CD14-positive monocyte (primary cell): ENCODE results near the gene COL4A4. TPM values are rescaled to one million over a fixed set of nuclear protein-coding genes. Genes with fewer than 3 reads are reported as not detected.

Experiments
- DNase-seq, 3 donors: peaks; one replicate each; pipeline ENCODE4 v3.0.0-alpha.2; 2011 to 2022
- H2AFZ ChIP-seq: 2 replicates; pipeline ENCODE4 v1.6.0; 2012; ENCODE audit warnings: mild to moderate bottlenecking, low read depth, low read length, inconsistent platforms; ENCODE audit not compliant: insufficient read depth, poor library complexity, severe bottlenecking
- H3K27ac ChIP-seq, 2 donors: 1 replicate in 1 of 2; 2 replicates in 1 of 2; pipeline ENCODE4 v1.5.1; 2012 to 2013; ENCODE audit warnings: low read length in 2 of 2, control low read depth in 1 of 2, inconsistent platforms in 1 of 2, low read depth in 1 of 2, mild to moderate bottlenecking in 1 of 2
- H3K27me3 ChIP-seq, 2 donors: one replicate each; pipeline versions ENCODE4 v1.6.0 to v1.6.1; 2011 to 2013; ENCODE audit warnings: low read length in 2 of 2; ENCODE audit not compliant: control insufficient read depth in 2 of 2, insufficient read depth in 2 of 2
- H3K36me3 ChIP-seq, 2 donors: replicated peaks in 1 of 2; 1 replicate in 1 of 2; 2 replicates in 1 of 2; pipeline versions ENCODE4 v1.5.1 to v1.6.1; 2012 to 2013; ENCODE audit warnings: low read length in 2 of 2, control low read depth in 1 of 2, inconsistent platforms in 1 of 2, mild to moderate bottlenecking in 1 of 2; ENCODE audit not compliant: insufficient read depth in 2 of 2, control insufficient read depth in 1 of 2
- H3K4me1 ChIP-seq, 2 donors: 1 replicate in 1 of 2; 2 replicates in 1 of 2; pipeline versions ENCODE4 v1.5.1 to v1.6.1; 2012 to 2013; ENCODE audit warnings: low read length in 2 of 2, control low read depth in 1 of 2, inconsistent platforms in 1 of 2, mild to moderate bottlenecking in 1 of 2, moderate library complexity in 1 of 2; ENCODE audit not compliant: insufficient read depth in 2 of 2, control insufficient read depth in 1 of 2
- H3K4me2 ChIP-seq: replicated peaks from 2 replicates; pipeline ENCODE3; 2012; ENCODE audit warnings: low read length, moderate library complexity, mild to moderate bottlenecking; ENCODE audit not compliant: poor library complexity, severe bottlenecking; ENCODE audit errors: extremely low read depth
- H3K4me3 ChIP-seq, 3 experiments: fragments of 200-600 bp in 1 of 3; sonication (generic) in 1 of 3; replicated peaks in 1 of 3; 1 replicate in 2 of 3; 2 replicates in 1 of 3; pipeline ENCODE4 v1.5.1; 2011 to 2013; ENCODE audit warnings: low read length in 3 of 3, mild to moderate bottlenecking in 3 of 3, control low read depth in 2 of 3, low read depth in 2 of 3, inconsistent platforms in 1 of 3, moderate library complexity in 1 of 3
- H3K79me2 ChIP-seq: 2 replicates; pipeline ENCODE4 v1.6.0; 2012; ENCODE audit warnings: mild to moderate bottlenecking, control low read depth, inconsistent platforms, low read length, moderate library complexity; ENCODE audit not compliant: insufficient read depth
- H3K9ac ChIP-seq: 2 replicates; pipeline ENCODE4 v1.6.0; 2017; ENCODE audit warnings: low read length, mild to moderate bottlenecking; ENCODE audit not compliant: insufficient read depth, poor library complexity, severe bottlenecking
- H3K9me3 ChIP-seq, 2 donors: replicated peaks in 1 of 2; 1 replicate in 1 of 2; 2 replicates in 1 of 2; pipeline versions ENCODE4 v1.5.1 to v1.6.1; 2012 to 2013; ENCODE audit warnings: low read length in 2 of 2, control low read depth in 1 of 2; ENCODE audit not compliant: control insufficient read depth in 1 of 2, insufficient read depth in 1 of 2
- H4K20me1 ChIP-seq: 2 replicates; pipeline ENCODE4 v1.6.0; 2012; ENCODE audit warnings: mild to moderate bottlenecking, low read length, control low read depth, moderate library complexity; ENCODE audit not compliant: insufficient read depth
- H3K27ac Mint-ChIP-seq, 7 donors: one replicate each; pipeline ENCODE4 v1.8.0; 2020; ENCODE audit warnings: mild to moderate bottlenecking in 7 of 7, mixed read lengths in 7 of 7, moderate library complexity in 6 of 7, inconsistent platforms in 2 of 7
- H3K27me3 Mint-ChIP-seq, 3 donors: one replicate each; pipeline ENCODE4 v1.8.0; 2021 to 2022; ENCODE audit warnings: low read depth in 3 of 3, mild to moderate bottlenecking in 3 of 3, mixed read lengths in 3 of 3, moderate library complexity in 3 of 3, inconsistent platforms in 1 of 3
- H3K36me3 Mint-ChIP-seq, 2 donors: one replicate each; pipeline ENCODE4 v1.8.0; 2020; ENCODE audit warnings: mixed read lengths in 2 of 2, inconsistent platforms in 1 of 2, mild to moderate bottlenecking in 1 of 2
- H3K4me1 Mint-ChIP-seq: one replicate; pipeline ENCODE4 v1.8.0; 2020; ENCODE audit warnings: mild to moderate bottlenecking, mixed read lengths
- H3K4me3 Mint-ChIP-seq, 2 donors: one replicate each; pipeline ENCODE4 v1.8.0; 2020; ENCODE audit warnings: mild to moderate bottlenecking in 2 of 2, mixed read lengths in 2 of 2, moderate library complexity in 1 of 2
- H3K9me3 Mint-ChIP-seq, 7 donors: one replicate each; pipeline ENCODE4 v1.8.0; 2020 to 2022; ENCODE audit warnings: mixed read lengths in 7 of 7, mild to moderate bottlenecking in 6 of 7, moderate library complexity in 6 of 7, inconsistent platforms in 2 of 7
- WGBS: methylation state at CpG from one replicate; pipeline ENCODE4 v1.1.5; 2013; ENCODE audit warnings: missing lambda C conversion rate; ENCODE audit not compliant: insufficient coverage; 5-methylcytosine and 5-hydroxymethylcytosine counted together
- intact Hi-C, 2 donors: fragments of 100-400 bp; cut with micrococcal nuclease; formaldehyde crosslinking; loops; one replicate each; pipeline versions ENCODE4 v1.15.0 to v1.15.1; 2023
- polyA plus RNA-seq, 3 donors: library from polyadenylated mRNA; depleted of rRNA in 1 of 3; unstranded in 2 of 3; stranded (reverse) in 1 of 3; fragments of 300-500 nt in 2 of 3; fragments of >200 nt in 1 of 3; fragmentation: Illumina TruSeq in 2 of 3; gene quantifications; 1 replicate in 2 of 3; 2 replicates in 1 of 3; pipeline ENCODE4 v1.2.3, GENCODE V29; 2012 to 2021
- TF ChIP-seq, protein P1 (sequence below): fragments of 200-600 bp; IDR thresholded peaks from one replicate; pipeline ENCODE4 v1.8.0; 2022; ENCODE audit warnings: antibody characterized with exemption, mild to moderate bottlenecking

COL4A4 gene
- polyA plus RNA-seq, 3 donors: 0.03 TPM; not detected in 2

DNA sequence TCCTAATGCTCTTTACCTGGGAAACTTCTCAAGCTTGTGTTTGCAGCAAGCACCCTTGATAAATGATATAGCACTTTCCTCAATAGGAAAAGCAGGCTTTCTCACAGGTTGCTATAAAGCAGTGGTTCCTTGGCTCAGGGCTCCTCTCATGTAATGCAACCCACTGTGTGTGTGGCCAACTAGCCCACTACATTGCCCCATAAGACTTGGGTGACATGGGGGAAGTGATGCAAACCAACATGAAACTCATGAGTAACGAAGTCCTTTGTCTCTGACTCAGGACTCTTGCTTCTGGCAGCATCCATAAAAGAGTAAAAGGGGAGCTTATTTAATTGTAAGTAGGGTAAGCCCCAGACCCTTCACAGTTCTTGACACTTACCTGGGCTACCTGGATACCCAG lies 106.9 kb downstream of the COL4A4 start:
- Mint-ChIP-seq H3K9me3 (peaks cover 0 to 5% (median 0%) of the 10 kb centered on the region in 7 donors), H3K36me3 (no peaks in the 10 kb centered on the region), H3K4me3 (no peak overlapping the region), H3K27me3 (peaks cover 2 to 10% (median 3%) of the 10 kb centered on the region in 3 donors), H3K27ac (no peak overlapping the region), H3K4me1 (no peaks in the 10 kb centered on the region)
- H3K4me2 ChIP-seq: no peak overlapping the region
- no peaks in the 10 kb centered on the region for H3K9me3 ChIP-seq
- no peak overlapping the region for H3K9ac ChIP-seq
- TF ChIP-seq, protein P1, sequence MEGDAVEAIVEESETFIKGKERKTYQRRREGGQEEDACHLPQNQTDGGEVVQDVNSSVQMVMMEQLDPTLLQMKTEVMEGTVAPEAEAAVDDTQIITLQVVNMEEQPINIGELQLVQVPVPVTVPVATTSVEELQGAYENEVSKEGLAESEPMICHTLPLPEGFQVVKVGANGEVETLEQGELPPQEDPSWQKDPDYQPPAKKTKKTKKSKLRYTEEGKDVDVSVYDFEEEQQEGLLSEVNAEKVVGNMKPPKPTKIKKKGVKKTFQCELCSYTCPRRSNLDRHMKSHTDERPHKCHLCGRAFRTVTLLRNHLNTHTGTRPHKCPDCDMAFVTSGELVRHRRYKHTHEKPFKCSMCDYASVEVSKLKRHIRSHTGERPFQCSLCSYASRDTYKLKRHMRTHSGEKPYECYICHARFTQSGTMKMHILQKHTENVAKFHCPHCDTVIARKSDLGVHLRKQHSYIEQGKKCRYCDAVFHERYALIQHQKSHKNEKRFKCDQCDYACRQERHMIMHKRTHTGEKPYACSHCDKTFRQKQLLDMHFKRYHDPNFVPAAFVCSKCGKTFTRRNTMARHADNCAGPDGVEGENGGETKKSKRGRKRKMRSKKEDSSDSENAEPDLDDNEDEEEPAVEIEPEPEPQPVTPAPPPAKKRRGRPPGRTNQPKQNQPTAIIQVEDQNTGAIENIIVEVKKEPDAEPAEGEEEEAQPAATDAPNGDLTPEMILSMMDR: no peak
- H2AFZ ChIP-seq: no peak overlapping the region
- no peak overlapping the region for H3K27ac ChIP-seq
- H3K4me1 ChIP-seq: no peaks in the 10 kb centered on the region
- WGBS: no CpG with 5 or more reads among the region's 1 CpG
- no peaks in the 10 kb centered on the region for H3K79me2 ChIP-seq
- H4K20me1 ChIP-seq: no peaks in the 10 kb centered on the region
- H3K27me3 ChIP-seq: no peaks in the 10 kb centered on the region
- intact Hi-C loops: no loop called here
- no peak overlapping the region for H3K4me3 ChIP-seq
- H3K36me3 ChIP-seq: no peaks in the 10 kb centered on the region
- DNase-seq: no peak

DNA sequence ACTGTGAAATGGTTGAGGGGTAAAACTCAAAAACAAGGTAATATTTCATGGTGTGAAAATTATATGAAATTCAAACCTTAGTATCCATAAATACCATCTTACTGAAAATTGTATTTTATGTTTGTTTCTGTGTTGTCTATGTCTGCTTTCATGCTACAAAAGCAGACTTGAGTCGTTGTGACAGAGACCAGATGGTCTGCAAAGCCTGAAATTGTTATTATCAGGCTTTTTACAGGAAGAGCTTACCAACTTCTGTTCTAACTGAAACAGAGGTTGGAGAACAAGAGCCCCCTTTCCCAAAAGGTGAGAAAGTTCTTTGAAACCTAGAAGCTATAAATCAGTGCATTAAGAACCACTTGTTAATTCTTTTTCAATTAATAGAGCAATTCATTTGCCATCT lies 110.0 kb downstream of the COL4A4 start:
- H3K27ac ChIP-seq: no peak overlapping the region
- Mint-ChIP-seq H3K27ac (no peak overlapping the region), H3K36me3 (no peaks in the 10 kb centered on the region), H3K27me3 (peaks cover 2 to 10% (median 3%) of the 10 kb centered on the region in 3 donors), H3K4me1 (no peaks in the 10 kb centered on the region), H3K9me3 (peaks cover 0 to 2% (median 0%) of the 10 kb centered on the region in 7 donors), H3K4me3 (no peak overlapping the region)
- no peaks in the 10 kb centered on the region for H3K36me3 ChIP-seq
- no peak overlapping the region for H2AFZ ChIP-seq
- H3K4me3 ChIP-seq: no peak overlapping the region
- H3K9ac ChIP-seq: no peak overlapping the region
- H3K4me1 ChIP-seq: no peaks in the 10 kb centered on the region
- TF ChIP-seq, protein P1: no peak
- no peak for DNase-seq
- no peaks in the 10 kb centered on the region for H4K20me1 ChIP-seq
- no peaks in the 10 kb centered on the region for H3K9me3 ChIP-seq
- H3K79me2 ChIP-seq: no peaks in the 10 kb centered on the region
- no peak overlapping the region for H3K4me2 ChIP-seq
- no peaks in the 10 kb centered on the region for H3K27me3 ChIP-seq
- intact Hi-C loops: no loop called here
- WGBS: no CpG with 5 or more reads among the region's 1 CpG
